GM18858 (cell line): ENCODE data around the gene KREMEN1.

ENCODE experiments used
- ATAC-seq: cut with Tn5 transposase; IDR thresholded peaks from one replicate; pipeline ENCODE4 v1.9.1; 2021; ENCODE audit not compliant: unreplicated experiment

The KREMEN1 gene

DNA sequence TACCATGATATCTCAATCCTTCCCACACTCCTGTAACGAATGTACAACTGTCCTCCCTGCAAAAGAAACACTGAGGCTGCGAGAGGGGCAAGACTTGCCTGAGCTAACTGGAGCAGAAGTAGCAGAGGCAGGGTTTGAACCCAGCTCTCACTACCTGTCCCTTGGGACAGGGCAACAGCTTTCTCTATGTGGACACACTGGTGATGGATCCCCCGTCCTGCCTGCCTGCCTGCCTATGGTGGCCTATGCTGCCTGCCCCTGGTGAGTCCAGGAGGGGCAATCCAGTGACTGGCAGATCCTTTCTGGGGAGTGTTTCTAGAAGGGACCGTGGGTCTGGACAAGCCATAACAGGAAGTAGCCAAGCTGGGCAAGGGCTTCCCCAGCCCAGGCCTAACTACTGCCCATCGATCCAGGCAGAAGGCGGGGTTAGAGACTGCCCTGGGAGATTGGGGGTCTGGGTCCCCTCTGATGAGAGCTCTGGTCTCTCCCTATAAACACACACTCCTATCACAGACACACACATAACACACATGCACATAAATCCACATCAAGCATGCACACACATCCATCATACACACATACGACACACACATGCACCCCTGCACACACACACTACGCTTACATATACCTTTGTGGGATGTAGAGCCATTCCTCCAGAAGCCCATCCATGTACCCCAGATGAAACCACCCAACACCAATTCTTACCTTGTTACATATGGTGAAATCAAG is 131.8 kb downstream of the KREMEN1 start:
- ATAC-seq = no peak

DNA sequence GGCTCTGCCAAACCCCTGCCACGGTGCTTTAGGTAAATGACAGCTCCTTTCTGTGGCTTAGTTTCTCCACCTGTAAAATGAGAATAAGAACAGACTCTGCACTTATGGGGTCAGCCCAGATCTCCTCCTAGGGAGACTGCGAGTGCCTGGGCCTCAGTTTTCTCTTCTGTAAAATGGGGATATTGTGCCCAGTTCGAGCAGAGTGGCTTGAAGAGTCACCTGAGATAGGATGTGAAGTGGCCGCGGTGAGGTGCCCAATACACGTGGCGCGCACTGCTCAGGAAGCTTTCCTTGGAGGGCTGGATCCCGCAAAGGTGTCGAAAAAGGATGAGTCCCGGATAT is 132.4 kb downstream of the KREMEN1 start:
- no peak for ATAC-seq

DNA sequence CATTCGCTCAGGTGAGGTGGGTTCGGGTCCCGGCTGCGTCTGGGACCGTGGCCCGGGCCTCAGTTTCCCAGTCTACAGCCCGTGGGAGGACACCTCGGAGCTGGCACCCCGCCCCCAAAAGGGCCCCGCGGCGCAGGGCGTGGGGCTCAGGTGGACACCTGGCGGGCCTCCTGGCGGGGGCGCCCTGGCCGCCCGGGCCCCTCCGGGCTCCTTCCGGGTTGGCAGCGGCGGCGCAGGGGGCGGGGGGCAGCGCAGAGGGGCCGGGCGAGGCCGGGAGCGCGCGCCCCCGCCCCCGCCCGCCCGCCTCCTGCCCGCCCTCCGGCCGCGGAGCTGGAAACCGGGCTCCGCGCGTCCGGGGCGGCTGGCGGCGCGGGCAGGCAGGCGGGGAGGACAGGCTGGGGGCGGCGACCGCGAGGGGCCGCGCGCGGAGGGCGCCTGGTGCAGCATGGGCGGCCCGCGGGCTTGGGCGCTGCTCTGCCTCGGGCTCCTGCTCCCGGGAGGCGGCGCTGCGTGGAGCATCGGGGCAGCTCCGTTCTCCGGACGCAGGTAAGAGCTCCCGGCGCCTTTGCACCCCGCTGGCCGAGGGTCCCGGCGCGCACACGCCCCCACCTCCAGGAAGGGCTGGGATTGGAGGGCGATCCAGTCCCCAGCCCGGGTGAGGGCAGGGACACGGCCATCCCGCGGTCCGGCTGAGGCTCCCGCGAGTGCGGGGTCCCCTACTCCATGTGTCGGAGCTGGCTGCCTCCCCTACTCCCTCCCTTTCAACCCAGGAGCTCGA is 132.9 kb downstream of the KREMEN1 start, which contains the start of gene EMID1:
Gene EMID1 (plus strand): TSS at position 303 of the 778 bp plus-strand sequence. CDS start 143 bp downstream, at position 446.
- no peak for ATAC-seq

DNA sequence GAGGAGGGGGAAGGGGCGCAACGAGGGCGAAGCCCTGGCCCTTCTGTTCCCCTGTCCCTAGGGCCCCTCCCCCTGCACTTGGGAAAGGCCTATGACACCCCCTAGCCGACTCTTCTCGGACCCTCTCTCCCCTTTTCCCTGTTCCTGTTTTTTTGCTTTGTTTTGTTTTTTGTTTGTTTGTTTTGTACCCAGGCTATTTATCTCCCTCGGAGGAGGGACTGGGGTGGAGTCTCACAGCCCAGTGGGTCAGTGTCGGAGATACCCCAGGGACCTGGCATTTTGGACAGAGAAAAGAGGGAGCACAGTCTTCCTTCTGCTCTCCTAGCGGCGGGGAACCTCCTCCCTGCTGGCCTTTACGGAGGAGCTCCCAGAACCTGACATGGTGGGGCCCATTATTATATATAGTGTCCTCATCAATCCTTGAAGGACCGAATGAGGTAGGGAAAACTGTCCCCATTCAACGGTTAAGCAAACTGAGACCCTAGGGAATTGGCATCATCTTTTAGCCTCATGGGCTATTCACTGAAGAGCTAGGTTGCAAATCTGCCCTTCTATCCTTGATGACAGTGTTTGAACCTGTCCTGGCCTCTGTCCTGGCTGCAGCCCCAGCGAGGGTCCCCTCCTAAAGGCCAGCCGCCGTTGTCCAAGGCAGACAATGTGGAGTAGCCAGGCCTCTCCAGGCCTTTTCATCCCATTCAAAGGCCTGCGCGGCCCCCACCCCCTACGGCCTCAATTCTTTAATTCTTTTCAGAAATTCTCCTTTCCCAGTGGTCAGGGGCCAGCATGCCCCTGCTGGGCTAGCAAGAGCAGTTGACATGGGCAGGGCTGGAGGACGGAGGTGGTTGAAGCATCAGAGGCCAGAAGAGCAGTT is 133.8 kb downstream of the KREMEN1 start:
- ATAC-seq = no peak

DNA sequence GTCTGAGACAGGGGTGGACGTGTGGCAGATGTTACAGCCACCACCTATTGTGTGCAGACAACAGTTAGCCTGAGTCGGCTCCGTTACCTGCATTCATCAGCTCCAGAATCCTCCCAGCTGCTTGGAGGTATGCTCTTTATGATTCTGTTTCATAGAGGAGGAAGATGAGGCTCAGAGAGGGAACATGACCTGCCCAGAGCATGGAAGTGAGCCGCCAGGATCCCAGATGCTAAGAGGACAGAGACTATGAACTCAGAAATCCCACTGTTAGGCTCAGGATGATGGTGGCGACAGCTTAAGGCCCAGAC is 134.4 kb downstream of the KREMEN1 start:
- no peak for ATAC-seq

DNA sequence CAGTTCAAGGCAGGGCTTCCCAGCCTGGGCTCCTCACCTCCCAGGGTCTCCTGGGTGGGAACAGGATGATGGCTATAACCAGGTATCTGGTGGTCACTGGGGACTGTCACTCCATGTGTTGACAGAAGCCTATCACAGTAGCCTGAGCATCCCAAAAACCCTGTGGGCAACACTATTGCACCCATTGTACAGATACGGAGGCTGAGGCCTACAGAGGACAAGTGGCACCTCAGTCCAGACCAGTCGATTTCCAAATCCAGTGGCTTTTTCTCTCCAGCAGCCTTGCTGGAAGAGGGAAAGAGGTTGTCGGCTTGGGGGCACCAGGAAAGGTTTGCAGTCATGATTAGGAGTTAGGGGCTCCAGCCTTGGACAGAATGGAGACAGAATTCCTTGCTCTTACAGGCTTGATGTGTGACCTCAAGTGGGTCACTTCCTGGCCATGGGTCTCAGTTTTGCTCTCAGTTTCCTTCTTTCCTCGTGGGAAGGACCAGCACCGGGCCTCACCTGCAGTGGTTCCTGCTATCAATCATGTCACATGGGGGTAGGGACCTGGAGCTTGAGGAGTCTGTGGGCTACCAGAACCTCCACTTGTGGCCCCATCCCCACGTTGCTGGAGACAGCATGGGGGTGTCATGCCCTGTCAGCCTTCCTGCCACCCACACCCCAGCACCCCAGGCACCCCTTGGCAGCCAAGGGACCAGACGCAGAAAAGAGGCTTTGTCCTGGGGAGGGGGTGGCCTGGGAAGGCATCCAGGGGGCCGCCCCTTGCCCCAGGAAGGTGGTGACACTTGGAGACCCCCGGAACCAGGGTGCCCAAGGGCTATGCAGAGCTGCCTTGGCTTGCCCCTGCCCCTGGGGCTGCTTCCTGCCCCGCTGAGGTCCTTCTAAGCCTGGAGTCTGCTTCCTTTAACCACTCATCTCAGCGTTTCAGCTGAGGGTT is 135.0 kb downstream of the KREMEN1 start:
- ATAC-seq = no peak

DNA sequence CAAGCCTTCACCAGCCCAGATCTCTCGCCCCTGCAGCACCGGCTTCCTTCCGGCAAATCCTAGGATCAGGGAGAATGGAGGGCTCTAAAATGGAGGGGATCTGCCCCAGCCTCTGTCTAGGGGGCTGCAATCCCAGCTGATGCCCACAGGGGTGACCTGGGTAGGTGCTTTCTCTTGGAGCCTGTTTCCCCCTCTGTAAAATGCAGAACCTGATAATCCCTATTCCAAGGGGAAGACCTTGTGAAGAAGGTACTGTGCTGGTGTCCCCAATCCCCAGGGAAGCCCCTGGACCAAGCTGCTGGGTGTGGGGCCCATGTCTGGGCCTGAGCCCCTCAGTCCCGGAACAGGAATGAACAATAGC is 135.6 kb downstream of the KREMEN1 start:
- no peak for ATAC-seq

DNA sequence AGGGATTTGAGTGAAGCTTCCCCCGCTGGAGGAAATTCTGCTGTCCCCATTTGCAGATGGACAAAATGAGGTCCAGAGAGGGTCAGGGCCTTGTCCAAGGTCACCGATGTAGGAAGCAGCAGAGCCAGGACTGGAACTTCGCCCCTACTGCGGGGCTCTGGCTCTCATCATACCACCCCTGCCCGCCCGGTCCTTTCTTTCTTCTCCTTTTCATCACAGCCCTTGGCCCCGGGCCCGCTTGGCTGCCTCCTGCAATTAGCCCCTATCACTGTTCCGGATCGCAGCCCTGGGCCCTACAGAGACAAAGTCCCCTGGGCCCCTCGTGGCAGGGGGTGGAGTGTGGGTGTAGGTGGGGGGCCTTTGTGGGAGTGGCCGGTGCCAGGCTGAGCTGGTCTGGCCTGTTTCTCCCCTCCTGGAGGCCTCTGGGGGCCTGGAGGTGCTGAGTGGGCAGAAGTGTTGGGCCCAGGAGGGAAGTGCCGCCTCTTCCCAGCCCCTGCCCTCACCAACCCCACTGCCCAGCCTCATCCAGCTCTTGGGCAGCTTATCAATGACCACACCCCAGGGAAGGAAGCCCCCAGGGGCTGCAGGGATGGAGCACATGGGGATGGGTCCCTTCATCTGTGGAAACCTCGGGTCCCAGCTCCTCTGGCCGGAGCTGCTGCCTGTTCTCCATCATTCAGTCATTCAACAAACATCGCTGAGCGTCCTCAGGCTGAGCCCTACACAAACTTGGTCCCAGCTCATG is 136.2 kb downstream of the KREMEN1 start:
- no peak for ATAC-seq

DNA sequence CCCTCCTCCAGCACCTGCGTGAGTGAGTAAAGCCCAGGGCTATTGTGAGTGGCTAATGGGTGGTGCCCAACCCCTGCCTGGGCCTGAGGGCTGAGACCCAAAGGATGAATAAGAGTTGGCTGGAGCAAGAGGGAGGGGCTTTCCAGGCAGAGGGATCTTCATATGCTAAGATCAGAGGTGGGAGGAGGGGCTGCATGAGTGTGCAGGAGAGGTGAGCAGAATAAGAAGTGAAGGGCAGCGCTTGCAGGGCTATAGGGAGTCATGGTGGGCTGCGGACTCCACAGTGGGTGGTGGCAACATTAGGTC is 136.7 kb downstream of the KREMEN1 start:
- no peak for ATAC-seq

DNA sequence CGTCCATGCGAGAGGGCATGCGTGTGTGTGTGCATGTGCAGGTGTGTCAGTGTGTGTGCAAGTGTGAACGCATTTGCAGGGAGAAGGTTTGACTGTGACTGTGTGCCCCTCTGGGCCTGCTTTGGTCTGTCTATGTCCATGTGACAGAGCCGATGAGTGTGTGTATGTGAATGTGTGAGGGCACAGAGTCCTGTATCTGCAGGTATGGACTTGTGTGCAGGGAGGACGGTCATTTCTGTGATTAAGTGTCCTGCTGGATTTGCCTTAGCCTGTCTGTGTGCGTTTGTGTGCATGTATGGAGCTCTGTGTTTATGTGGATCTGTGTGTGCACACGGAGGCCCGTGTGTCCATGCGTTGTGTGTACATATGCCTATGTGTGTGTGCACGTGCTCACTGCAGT is 138.2 kb downstream of the KREMEN1 start:
- no peak for ATAC-seq

DNA sequence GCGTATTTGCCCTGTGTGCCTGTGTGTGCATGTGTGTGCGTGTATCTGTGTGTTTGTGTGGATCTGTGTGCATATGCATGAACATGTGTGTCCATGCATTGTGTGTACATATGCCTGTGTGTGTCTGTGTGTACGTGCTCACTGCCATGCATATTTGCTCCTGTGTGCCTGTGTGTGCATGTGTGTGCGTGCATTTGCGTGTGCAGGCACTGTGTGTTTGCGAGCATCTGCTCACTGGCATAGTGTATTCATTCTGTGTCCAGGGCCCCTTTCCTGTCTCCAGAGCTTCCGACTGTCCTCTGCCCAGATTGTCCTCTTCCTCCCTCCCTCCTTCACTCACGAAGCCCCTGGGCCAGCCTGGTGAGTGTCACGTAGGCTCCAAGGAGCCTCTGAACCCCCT is 138.6 kb downstream of the KREMEN1 start:
- ATAC-seq = no peak

DNA sequence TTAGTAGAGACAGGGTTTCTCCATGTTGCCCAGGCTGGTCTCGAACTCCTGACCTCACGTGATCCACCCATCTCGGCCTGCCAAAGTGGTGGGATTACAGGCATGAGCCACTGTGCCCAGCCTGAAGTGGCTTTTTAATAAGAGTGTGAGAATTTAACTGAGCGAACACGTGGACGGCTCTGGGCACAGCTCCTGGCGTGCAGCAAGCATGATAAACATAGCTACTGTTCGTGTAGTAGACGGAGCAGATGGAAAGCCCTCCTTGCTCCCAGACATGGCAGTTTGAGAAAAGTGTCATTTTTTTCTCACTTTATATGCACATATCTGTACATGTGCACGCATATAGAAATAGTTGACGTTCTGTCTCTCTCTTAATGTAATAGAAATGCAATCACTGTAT is 139.9 kb downstream of the KREMEN1 start:
- no peak for ATAC-seq

DNA sequence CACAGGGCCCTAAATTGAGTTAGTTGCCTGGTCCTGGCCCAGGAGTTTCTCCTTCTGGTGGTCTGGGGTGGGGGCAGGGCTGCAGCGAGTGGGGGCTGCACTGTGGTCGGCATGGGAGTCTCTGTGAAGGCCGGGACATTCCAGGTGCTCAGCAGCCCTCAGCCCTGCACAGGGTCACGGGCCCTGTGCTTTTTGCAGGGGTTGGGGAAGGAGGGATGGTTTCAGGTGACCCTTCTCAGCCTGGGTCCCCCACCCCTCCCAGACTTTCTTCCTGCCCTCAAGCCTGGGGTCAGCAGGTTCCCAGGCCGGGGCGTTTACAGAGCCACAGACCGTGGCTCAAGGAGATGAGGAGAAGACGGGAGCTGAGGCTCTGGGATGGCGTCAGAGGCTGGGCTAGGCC is 140.7 kb downstream of the KREMEN1 start:
- no peak for ATAC-seq

DNA sequence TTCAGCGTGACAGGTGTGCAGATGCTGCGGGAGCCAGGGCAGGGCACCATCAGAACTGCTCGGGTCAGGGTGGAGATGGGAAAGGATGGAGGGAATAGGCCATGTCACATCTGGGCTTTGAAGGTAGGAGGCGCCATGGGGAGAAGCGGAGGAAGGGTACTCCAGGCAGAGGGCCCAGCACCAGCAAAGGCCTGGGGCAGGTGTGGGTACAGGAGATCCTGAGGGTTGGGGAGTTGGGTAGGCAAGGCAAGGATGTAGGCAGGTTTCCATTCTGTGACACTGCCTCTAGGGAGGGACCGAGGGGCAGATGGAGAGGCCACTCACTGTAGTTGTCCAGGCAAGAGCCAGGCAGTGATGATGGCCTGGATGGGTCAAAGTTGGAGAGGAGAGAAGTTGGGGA is 141.4 kb downstream of the KREMEN1 start:
- no peak for ATAC-seq

DNA sequence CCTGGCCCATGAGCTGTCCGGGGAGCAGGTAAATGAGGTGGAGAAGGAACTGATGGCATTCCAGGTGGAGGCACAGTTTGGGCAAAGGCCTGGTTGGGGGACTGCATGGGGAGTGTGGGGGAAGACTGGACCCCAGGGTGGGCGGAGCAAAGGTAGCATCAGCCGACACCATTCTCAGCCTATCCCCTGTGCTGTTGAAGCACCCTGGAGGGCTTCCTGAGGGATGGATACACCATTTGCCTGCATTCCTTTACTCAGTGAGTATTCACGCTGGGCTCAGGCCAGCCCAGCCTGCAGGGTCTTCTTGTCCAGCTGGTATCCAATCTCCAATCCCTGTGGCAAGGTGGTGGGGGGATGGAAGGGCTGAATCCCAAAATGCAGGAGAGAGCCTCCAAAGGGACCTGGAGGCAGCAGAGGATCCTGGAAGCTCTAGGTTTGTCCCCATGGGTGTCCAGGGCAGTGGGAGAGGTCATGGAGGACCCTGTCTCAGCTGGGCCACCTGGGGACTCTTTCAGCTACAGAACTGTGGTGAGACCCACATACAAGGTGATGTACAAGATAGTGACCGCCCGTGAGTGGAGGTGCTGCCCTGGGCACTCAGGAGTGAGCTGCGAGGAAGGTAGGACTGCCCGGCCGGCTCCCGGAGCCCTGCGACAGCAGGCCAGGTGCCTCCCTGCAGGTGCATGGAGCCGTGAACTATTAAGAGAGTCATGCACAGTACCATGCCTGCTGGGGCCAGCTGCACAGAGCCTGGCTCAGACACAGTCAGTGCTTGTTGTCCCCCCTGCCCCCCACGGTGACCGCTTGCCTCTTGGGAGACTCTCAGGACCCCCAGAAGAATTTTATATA is 142.4 kb downstream of the KREMEN1 start:
- no peak for ATAC-seq

DNA sequence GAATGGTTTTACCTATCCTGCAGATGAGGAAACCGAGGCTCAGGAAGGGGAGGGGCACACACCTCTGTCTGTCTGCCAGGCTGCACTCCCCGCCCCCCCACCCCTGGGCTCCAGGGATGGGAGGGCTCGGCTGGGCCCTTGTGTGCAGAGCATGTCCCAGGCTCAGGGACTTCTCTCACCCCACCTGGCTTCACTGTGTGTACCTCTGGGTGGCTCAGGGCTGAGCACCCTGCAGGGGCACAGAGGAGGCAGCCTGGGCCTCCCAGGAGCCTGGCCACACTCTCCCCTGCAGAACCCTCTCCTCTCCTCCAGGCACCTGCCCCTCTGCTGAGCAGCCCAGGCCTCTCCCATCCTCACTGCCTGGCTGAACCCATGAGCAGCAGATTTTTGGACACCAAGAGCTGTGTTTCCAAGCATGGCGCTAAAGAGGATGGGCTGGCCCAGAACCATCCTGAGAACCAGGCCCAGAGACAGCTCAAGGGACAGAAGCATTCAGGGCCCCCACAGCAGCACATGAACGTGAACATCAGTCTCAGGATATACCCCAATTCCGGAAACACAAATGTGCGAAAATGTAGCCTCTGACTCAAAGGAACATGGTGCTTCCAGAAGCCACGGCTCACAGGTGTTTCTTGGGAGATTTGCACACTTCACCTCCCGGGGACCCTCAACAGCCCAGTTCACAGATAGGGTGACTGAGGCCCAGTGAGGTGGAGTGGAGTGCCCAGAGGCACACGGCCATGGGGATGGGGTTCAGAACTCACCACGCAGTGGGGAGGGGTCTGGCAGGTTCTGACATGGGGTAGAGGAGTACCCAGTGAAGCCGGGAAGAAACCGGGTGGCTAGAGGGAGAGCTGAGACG is 143.4 kb downstream of the KREMEN1 start:
- ATAC-seq = no peak

DNA sequence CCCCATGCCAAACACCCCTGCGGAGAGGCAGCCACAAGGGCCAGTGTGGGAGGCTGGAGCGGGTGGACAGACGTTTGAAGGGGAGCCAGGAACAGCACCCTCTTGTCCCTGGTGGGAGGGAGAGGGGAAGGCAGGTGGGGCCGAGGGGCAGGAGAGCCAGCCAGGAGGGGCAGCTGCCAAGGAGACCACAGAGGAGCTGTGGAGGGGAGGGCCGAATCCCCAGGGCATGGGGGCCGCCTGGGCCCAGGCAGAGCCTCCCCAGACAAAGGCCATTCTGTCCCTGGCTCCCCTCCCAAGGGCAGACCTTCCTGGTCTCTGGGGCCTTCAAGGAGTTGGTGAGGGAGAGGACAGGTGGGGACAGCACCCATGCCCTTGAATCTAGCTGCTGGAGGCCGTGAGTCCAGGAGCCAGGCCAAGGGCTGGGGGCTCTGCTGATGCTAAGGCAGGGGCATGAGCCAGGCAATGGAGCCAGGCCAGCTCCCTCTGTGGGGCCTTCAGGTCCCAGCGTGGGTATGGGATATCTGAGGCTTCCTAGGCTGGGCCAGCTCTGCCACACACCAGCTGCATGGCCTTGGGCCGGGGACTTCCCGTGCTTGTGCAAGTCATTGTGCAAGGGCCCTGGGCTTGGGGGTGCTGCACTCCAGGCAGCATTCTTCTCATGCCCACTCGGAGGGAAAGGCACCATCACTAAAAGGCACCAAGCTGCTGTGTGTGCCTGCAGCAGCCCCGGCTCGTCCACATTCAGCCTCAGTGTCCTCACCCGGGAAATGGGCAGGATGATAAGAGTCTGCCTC is 144.2 kb downstream of the KREMEN1 start:
- no peak for ATAC-seq
